ENCODE results near the gene ZNF331. TPM values are rescaled to one million over a fixed set of nuclear protein-coding genes. Genes with fewer than 3 reads are reported as not detected.
A peak's percentile ranks its signal among the peaks of the same experiment; 100 is the strongest.

Gene ZNF331
- total RNA-seq, 4 donors from 2014 or later, result 4.8 to 12.6 (median 7.0) TPM

DNA sequence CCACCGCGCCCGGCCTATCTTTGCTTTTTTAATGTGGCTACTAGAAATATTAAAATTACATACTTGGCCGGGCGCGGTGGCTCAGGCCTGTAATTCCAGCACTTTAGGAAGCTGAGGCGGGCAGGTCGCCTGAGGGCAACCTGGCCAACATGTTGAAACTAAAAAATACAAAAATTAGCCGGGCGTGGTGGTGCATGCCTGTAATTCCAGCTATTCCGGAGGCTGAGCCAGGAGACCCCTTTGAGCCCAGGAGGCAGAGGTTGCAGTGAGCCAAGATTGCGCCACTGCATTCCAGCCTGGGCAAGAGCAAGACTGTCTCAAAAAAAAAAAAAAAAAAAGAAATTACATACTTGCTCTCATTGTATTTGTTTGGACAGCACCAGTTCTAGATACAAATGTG lies 59.1 kb downstream of the ZNF331 start:
- in situ Hi-C loops (cut with MboI; ENCODE audit: low sequenced_read_pairs in 4 of 4), result no loop called here
- ATAC-seq (no peak), DNase-seq (no peak)
- Histone ChIP-seq H3K4me1 (no peaks in the 10 kb centered on the region), H3K27me3 (no peaks in the 10 kb centered on the region), H3K27ac (no peak overlapping the region), H3K4me3 (no peak overlapping the region), H3K9me3 (no peaks in the 10 kb centered on the region), H3K36me3 (no peaks in the 10 kb centered on the region)
- TF ChIP-seq, protein P1, sequence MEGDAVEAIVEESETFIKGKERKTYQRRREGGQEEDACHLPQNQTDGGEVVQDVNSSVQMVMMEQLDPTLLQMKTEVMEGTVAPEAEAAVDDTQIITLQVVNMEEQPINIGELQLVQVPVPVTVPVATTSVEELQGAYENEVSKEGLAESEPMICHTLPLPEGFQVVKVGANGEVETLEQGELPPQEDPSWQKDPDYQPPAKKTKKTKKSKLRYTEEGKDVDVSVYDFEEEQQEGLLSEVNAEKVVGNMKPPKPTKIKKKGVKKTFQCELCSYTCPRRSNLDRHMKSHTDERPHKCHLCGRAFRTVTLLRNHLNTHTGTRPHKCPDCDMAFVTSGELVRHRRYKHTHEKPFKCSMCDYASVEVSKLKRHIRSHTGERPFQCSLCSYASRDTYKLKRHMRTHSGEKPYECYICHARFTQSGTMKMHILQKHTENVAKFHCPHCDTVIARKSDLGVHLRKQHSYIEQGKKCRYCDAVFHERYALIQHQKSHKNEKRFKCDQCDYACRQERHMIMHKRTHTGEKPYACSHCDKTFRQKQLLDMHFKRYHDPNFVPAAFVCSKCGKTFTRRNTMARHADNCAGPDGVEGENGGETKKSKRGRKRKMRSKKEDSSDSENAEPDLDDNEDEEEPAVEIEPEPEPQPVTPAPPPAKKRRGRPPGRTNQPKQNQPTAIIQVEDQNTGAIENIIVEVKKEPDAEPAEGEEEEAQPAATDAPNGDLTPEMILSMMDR (IDR thresholded peaks at IDR 0.05 in 4 of 5, conservative IDR thresholded peaks at IDR 0.05 in 1 of 5), result no peak
- no peak for TF ChIP-seq POLR2A (IDR thresholded peaks at IDR 0.05)
- intact Hi-C loops (cut with DNase I; ENCODE audit: low total_unique reads), result no loop called here

DNA sequence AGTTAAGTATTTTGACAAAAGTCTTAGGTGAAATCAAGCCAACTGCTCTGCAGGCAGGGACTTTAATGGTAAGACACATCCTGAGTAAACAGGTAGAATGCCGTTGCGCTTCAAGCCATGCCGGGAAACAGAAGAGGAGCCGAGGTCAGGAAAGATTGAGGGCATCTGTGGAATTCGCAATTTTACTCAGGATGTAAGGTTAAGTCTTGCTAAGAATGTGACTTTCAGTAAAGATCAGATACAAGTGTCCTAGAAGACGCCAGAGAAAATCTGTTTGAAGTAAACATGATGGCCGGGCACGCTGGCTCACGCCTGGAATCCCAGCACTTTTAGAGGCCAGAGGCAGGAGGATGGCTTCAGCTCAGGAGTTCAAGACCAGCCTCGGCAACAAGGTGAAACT lies 60.4 kb downstream of the ZNF331 start:
- Histone ChIP-seq H3K27ac (peak overlapping the region in 1 of 4 donors; percentile 30), H3K27me3 (no peaks in the 10 kb centered on the region), H3K4me1 (no peaks in the 10 kb centered on the region), H3K9me3 (no peaks in the 10 kb centered on the region), H3K4me3 (no peak overlapping the region), H3K36me3 (no peaks in the 10 kb centered on the region)
- in situ Hi-C loops (cut with MboI; ENCODE audit: low sequenced_read_pairs in 4 of 4) (no loop called here), intact Hi-C loops (cut with DNase I; ENCODE audit: low total_unique reads) (no loop called here)
- ATAC-seq, result no peak
- no peak for DNase-seq
- TF ChIP-seq, protein P1 (IDR thresholded peaks at IDR 0.05 in 4 of 5, conservative IDR thresholded peaks at IDR 0.05 in 1 of 5), result no peak
- TF ChIP-seq POLR2A (IDR thresholded peaks at IDR 0.05), result no peak

DNA sequence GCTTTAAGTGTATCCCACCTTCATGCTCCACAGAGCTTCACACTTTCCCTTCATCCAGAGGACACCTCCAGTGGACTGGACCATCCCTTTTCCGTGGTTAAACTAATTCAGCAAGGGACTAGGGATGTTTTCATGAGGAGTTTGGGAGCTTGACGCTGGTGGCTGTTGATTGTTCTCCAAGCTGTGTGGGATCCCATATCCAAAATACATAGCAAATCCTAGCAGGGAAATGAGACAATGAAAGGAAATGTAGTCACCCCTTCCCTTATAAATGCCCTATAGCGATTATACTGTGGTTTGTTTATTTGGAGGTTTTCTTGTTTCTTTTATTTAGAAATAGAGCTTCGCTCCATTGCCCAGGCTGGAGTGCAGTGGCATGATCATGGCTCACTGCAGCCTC lies 62.3 kb downstream of the ZNF331 start:
- ATAC-seq (peak; percentile 42 to 55), DNase-seq (no peak)
- peak overlapping the region in 3 of 4 donors; percentile 64 to 68 (median 66) for H3K27ac ChIP-seq
- peak overlapping the region in 1 of 4 donors; percentile 20 for H3K4me3 ChIP-seq
- no peaks in the 10 kb centered on the region for H3K4me1 ChIP-seq
- TF ChIP-seq POLR2A (IDR thresholded peaks at IDR 0.05), result peak in 1 of 2 donors; percentile 15
- TF ChIP-seq, protein P1 (IDR thresholded peaks at IDR 0.05 in 4 of 5, conservative IDR thresholded peaks at IDR 0.05 in 1 of 5), result no peak
- no peaks in the 10 kb centered on the region for H3K27me3 ChIP-seq
- intact Hi-C loops (cut with DNase I; ENCODE audit: low total_unique reads) (no loop called here), in situ Hi-C loops (cut with MboI; ENCODE audit: low sequenced_read_pairs in 4 of 4) (no loop called here)
- H3K9me3 ChIP-seq, result no peaks in the 10 kb centered on the region
- H3K36me3 ChIP-seq, result no peaks in the 10 kb centered on the region

DNA sequence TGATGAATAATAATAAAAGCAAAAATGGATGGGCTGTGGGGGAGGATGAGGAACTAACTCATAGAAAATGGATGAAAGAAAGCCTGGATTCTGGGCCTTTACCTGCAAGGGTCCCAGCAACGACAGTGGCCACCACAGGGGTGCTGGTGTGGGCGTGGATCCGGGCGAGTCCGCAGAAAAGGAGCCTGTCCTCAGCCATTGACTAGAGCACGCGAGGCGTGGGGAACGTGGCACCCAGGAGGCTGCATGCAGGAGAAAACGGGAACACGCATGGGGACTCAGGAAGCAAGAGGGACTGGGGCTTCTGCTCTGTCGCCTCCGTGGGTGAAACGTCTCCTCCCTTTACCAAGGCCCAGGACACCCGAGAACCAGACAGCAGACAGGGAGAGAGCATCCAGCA lies 68.1 kb downstream of the ZNF331 start:
- Histone ChIP-seq H3K36me3 (no peaks in the 10 kb centered on the region), H3K27me3 (no peaks in the 10 kb centered on the region), H3K9me3 (no peaks in the 10 kb centered on the region), H3K4me1 (no peaks in the 10 kb centered on the region), H3K27ac (no peak overlapping the region), H3K4me3 (no peak overlapping the region)
- TF ChIP-seq, protein P1 (IDR thresholded peaks at IDR 0.05 in 4 of 5, conservative IDR thresholded peaks at IDR 0.05 in 1 of 5), result no peak
- TF ChIP-seq POLR2A (IDR thresholded peaks at IDR 0.05), result no peak
- ATAC-seq (no peak), DNase-seq (no peak)
- in situ Hi-C loops (cut with MboI; ENCODE audit: low sequenced_read_pairs in 4 of 4) (no loop called here), intact Hi-C loops (cut with DNase I; ENCODE audit: low total_unique reads) (no loop called here)

DNA sequence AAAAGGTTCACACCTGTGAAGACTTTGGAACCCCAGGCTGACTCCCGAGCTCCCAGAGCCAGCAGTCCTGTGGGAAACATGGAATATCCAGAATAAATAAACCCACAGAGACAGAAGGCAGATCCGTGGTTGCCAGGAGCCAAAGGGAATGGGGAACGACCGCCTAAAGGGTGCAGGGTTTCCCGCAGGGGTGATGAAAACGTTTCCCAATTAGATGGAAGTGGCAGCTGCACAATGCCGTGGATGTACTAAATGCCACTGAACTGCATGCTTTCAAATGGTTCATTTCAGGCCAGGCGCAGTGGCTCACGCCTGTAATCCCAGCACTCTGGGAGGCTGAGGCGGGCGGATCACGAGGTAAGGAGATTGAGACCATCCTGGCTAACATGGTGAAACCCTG lies 70.4 kb downstream of the ZNF331 start:
- no peak for ATAC-seq
- no peaks in the 10 kb centered on the region for H3K27me3 ChIP-seq
- no peak for TF ChIP-seq POLR2A (IDR thresholded peaks at IDR 0.05)
- TF ChIP-seq, protein P1 (IDR thresholded peaks at IDR 0.05 in 4 of 5, conservative IDR thresholded peaks at IDR 0.05 in 1 of 5), result no peak
- H3K27ac ChIP-seq, result no peak overlapping the region
- intact Hi-C loops (cut with DNase I; ENCODE audit: low total_unique reads), result no loop called here
- no peaks in the 10 kb centered on the region for H3K9me3 ChIP-seq
- no peaks in the 10 kb centered on the region for H3K36me3 ChIP-seq
- DNase-seq, result no peak
- no peaks in the 10 kb centered on the region for H3K4me1 ChIP-seq
- in situ Hi-C loops (cut with MboI; ENCODE audit: low sequenced_read_pairs in 4 of 4), result no loop called here
- no peak overlapping the region for H3K4me3 ChIP-seq
